B cell (primary cell): ENCODE data around the gene GMFB.

Experiments used
- EZH2 ChIP-seq: IDR thresholded peaks from 2 replicates; pipeline ENCODE4 v1.6.1; 2012; ENCODE audit warnings: borderline replicate concordance, low read depth, mild to moderate bottlenecking, moderate library complexity, low read length; ENCODE audit not compliant: insufficient read depth, poor library complexity, severe bottlenecking
- TF ChIP-seq, protein P1 (sequence below): fragments of 200-600 bp; IDR thresholded peaks from one replicate; pipeline ENCODE4 v1.8.0; 2022; ENCODE audit warnings: antibody characterized with exemption, mild to moderate bottlenecking

DNA sequence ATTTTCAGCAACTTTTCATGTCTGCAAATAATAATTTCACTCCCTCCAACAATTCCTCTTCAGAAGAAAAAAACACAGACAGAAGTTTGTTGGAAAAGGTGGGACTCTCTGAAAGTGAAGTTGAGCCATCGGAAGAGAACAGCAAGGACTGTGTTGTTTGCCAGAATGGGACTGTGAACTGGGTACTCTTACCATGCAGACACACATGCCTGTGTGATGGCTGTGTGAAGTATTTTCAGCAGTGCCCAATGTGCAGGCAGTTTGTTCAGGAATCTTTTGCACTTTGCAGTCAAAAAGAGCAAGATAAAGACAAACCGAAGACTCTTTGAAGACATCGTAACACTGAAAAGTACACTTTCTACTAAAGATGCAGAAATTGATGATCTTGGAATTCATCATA is 49.3 kb upstream of the GMFB start:
- no peak for TF ChIP-seq EZH2
- TF ChIP-seq, protein P1, sequence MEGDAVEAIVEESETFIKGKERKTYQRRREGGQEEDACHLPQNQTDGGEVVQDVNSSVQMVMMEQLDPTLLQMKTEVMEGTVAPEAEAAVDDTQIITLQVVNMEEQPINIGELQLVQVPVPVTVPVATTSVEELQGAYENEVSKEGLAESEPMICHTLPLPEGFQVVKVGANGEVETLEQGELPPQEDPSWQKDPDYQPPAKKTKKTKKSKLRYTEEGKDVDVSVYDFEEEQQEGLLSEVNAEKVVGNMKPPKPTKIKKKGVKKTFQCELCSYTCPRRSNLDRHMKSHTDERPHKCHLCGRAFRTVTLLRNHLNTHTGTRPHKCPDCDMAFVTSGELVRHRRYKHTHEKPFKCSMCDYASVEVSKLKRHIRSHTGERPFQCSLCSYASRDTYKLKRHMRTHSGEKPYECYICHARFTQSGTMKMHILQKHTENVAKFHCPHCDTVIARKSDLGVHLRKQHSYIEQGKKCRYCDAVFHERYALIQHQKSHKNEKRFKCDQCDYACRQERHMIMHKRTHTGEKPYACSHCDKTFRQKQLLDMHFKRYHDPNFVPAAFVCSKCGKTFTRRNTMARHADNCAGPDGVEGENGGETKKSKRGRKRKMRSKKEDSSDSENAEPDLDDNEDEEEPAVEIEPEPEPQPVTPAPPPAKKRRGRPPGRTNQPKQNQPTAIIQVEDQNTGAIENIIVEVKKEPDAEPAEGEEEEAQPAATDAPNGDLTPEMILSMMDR, result no peak
